Measurements from ENCODE around the gene CRCP.

- TF ChIP-seq EZH2phosphoT487 (IDR thresholded peaks at IDR 0.05; ENCODE audit: borderline replicate concordance, low read length), result no peak
- no peak for TF ChIP-seq EZH2 (IDR thresholded peaks at IDR 0.05; ENCODE audit: low read length, unreplicated experiment)
These were observed 32.6 kb upstream of the CRCP start for GRCh38 chr7:66082083-66082482.
